ENCODE results near the gene NBEAL1.
A peak's percentile ranks its signal among the peaks of the same experiment; 100 is the strongest.
"Not testable (repeated sequence)": the region's sequence is repeated elsewhere in the genome, so short reads cannot be mapped to it uniquely, and the experiment has no call there.

Gene NBEAL1

DNA sequence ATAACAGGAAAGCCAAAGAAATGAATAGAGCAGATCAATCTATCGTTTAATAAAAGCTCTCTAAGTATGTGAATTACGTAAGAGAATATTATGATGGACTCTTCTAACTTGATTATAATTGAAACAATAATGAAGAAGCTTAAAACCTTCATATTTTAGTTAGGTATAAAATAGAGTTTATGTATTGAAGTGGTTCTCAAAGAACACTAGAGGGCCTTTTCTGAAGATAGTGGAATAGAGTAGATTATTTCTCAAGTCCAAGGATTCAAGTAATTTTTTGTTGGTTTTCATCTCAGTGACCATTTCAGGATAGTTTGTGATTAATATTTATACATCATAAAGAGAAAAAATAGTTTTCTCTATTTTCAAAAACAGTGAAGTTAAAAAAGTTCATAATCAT is 97.7 kb downstream of the NBEAL1 start:
- no peak for DNase-seq (ENCODE audit: low read depth)

DNA sequence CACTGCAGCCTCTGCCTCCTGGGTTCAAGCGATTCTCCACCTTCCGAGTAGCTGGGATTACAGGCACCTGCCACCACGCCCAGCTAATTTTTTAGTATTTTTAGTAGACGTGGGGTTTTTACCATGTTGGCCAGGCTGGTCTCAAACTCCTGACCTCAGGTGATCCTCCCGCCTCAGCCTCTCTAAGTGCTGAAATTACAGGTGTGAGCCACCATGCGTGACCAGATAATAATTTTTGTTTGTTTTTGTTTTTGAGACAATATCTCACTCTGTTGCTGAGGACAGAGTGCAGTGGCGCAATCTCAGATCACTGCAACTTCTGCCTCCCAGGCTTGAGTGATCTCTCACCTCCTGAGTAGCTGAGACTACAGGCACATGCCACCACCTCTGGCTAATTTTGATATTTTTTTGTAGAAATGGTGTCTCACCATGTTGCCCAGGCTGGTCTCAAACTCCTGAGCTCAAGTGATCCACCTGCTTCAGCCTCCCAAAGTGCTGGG is 100.6 kb downstream of the NBEAL1 start:
- DNase-seq (ENCODE audit: low read depth): not testable (repeated sequence)

DNA sequence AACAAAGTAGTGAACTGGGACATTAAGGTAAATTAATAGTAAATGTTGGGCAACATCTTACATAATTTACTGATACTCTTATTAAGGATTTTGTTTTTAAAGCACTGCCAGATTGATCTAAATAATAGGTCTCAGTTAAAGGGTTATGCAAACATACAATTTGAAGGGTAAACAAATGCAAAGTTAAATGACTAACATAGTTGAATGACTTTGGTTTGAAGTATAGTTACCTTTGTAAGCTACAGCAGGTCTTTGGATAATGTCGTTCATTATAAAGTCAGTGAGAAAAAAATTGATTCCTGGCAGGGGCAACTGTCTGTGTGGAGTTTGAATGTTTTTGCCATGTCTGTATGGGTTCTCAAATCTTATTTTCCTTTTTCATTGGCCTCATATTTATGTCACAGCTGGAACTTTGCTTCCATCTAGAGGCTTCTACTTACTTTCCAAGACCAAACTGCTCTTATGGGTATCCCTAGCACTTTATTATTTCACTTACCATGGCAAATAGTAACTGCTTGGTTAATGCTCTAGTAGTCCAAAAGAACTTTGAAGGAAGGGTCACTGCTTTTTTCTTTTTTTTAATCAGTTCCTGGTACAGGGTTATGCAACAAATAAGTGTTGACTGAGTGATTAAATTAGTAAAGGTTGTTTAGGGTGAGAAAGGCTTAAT is 107.8 kb downstream of the NBEAL1 start:
- no peak for DNase-seq (ENCODE audit: low read depth)

DNA sequence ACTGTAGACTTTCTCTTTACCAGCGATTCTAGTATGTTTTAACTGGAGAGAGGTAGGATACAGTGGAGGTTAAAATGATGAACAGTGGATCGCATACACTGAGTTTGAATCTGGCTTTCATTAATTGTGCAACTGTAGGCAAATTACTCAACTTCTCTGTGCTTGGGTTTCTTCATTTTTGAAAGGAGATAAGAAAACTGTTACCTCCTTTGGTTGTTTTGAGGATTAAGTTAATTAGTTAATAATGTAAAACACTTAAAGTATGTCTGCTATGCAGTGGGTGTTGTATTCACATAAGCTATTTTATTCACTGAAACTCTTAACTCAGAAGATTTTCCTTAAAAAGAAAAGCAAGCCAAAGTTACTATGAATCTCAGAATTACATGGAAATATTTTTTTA is 112.3 kb downstream of the NBEAL1 start:
- DNase-seq (ENCODE audit: low read depth): no peak

DNA sequence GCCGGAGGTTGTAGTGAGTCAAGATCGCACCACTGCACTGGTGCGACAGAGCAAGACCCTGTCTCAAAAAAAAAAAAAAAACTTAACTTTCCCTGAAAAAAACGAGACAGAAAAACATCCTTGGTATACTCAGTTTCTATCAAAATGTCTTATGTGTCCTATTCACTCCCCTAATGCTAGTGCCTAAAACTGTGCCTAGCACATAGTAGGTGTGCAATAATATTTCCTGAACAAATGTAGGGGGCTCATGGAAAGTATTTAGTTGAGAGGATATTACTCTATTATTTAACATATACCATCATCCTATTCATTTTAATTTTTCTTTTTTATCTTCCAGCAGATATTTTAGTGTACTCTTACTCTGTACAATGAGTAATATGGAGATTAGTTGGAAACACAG is 120.4 kb downstream of the NBEAL1 start:
- DNase-seq (ENCODE audit: low read depth): no peak

DNA sequence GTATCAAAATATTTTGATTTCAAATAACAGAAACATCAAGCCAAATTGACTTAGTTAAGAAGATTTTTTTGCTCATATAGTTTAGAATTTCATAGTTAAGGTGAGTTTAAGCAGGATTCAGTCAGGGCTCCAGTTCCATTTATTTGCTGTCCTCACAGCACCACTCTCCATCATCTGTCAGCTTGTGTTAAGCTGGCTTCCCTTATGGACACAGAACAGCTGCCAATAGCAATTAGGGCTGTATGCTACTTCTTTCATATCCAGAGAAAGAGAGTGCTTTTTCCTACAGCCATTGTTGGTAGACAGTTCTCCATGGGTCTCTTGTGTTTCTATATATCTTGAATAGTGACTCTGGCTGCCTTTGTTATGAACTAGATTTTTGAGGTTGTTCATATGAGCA is 128.7 kb downstream of the NBEAL1 start:
- no peak for DNase-seq (ENCODE audit: low read depth)

DNA sequence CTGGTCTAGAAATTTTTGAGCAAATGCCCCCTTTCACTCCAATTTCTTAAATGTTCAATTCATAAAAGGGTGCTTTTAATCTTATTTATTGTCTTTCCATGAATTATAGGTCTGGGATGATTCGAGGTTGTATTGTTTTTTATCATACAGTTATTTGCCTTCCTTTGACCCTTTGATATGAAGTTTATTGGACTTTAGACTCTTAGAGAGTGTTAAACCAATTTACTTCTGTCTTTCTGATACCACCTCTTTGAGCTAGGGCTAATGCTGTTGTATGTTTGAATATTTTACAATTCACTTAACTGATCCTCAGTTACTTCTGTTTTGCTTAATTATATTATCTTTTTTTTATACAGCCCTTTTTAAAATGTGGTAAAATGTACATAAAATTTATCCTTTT is 134.5 kb downstream of the NBEAL1 start:
- DNase-seq (ENCODE audit: low read depth): no peak

DNA sequence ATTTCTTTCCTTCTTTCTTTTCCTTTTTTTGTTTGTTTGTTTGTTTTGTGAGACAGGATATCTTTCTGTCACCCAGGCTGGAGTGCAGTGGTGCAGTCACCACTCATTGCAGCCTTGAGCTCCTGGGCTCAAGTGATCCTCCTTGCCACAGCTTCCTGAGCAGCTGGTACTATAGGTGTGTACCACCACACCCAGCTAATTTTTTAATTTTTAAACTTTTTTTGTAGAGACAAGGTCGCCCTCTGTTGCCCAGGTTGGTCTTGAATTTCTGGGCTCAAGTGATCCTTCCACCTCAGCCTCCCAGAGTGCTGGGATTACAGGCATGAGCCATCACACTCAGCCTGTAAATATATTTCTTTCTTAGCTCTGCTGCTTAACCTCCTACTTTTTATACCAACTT is 140.7 kb downstream of the NBEAL1 start:
- no peak for DNase-seq (ENCODE audit: low read depth)

DNA sequence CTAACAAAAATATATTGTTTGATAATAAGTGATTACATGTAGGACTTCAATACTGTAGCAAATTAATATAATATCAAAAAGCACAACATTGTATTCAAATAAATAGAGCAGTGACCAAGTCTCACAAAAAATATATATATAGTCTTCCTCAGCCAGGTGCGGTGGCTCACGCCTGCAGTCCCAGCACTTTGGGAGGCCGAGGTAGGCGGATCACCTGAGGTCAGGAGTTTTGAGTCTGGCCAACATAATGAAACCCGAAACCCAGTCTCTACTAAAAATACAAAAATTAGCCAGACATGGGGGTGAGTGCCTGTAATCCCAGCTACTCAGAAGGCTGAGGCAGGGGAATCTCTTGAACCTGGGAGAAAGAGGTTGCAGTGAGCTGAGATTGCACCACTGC is 148.0 kb downstream of the NBEAL1 start:
- DNase-seq (ENCODE audit: low read depth): not testable (repeated sequence)

DNA sequence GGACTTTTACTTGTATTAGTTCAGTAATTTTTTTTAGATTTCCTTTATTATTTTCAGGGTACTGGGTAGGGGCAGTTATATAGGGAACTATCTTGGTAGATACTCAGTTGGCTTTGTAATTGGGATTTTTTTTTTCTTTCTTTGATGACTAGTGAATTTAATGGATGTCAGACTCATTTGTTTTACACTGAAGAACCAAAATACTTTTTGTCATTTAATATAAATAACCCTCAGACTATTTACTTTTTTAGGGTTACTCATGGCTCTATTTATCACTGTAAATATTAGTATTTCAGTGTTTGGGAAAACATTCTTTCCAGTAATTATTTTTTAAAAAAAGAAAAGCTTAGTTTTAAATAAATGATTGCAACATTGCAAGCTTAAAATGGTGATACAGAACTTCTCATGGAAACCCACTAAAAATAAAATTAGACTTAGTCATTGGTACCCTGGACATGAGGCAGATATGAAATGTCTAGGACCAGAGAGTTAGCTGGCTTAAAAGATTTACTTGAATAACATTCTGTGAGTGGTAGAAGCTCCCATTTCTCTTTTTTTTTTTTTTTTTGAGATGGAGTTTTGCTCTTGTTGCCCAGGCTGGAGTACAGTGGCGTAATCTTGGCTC is 149.7 kb downstream of the NBEAL1 start:
- no peak for DNase-seq (ENCODE audit: low read depth)

DNA sequence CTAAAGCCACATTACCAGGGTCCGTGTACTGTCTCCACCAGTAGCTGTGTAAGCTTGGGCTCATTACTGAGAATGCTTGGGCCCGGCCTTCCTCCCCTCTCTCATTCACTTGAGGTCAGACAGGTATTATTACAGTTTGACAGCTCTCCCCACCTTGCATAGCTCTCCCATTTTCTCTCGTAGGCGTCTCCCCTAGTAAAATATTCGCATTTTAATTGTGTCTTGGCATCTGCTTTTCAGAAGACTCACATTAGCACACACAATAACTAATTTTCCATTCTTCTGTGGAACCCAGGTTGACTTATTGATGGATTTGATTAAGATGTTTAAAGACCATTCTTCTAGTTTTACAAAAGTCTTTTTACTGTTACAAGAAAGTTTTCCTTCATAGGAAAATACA is 153.1 kb downstream of the NBEAL1 start:
- no peak for DNase-seq (ENCODE audit: low read depth)

DNA sequence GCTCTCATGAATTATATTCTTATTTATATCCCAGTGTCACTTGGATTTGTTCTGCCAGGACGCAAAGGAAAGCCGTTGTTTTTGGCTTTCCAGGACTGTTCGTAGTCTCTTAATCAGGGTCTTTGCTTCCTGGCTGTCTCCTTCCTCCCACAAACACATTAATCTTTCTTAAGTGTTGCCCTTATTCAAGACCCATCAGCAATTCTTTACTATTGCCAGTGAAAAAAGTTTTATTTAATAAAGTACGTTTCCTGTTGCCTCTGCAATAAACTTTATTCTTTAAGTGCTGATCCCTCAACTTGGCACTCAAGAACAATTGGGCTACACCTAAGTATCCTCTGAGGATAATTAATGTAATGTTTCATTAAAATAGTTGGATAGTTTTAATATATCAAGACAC is 155.8 kb downstream of the NBEAL1 start:
- DNase-seq (ENCODE audit: low read depth): no peak

DNA sequence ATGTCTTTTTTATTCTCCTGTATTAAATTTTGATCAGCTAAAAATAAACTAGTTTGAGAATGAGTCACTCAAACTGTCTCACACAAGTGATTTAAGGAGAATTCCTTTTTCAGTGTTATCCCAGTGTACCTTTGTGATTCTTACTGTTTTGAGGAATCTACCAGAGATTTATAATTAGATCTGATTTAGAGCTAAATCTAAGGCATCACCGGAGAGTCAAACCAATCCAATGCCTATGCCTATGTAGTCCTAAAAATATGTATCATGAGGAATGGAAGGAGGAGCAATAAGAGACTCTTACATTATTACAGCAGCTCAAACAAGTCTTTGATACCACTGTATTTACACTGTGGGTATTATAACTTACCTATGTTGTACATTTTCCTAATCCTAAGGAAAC is 160.7 kb downstream of the NBEAL1 start:
- no peak for DNase-seq (ENCODE audit: low read depth)

DNA sequence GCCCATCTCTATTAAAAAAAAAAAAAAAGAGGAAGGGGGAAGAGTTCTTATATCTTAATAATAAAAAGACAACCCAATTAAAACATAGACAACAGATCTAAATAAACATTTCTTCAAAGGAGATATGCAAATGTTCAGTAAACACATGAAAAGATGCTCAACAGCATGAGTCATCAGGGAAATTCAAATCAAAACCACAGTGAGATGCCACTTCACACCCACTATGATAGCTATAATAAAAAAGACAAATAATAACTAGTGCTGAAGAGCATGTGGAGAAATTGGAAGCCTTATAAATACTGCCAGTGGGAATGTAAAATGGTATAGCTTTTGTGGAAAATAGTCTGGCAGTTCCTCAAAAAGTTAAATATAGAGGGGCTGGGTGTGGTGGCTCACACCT is 162.7 kb downstream of the NBEAL1 start:
- DNase-seq (ENCODE audit: low read depth): no peak

DNA sequence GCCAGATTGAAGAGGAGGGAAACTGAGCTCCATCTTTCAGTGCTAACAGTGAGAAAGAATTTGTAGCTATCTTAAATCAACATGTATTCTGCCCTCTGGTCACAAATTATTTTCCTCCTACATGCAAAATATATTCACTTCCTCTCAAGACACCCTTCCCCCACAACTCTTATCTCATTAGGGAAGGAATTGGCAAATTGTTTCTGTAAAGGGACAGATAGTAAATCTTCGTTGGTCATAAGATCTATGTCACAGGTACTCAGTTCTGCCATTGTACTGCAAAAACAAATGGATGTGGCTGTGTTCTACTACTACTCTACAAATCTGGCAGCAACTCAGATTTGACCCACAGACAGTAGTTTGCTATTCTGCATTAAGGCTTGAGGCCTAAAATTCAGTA is 171.2 kb downstream of the NBEAL1 start:
- DNase-seq (ENCODE audit: low read depth): no peak

DNA sequence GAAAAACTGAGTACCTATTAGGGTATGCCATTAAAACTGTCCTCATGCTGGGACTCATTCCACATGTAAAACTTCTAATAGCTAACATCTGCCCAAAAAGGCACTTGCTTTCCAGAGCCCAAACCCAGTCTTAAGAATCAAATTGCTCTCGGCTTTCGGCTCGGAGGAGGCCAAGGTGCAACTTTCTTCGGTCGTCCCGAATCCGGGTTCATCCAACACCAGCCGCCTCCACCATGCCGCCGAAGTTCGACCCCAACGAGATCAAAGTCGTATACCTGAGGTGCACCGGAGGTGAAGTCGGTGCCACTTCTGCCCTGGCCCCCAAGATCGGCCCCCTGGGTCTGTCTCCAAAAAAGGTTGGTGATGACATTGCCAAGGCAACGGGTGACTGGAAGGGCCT is 175.9 kb downstream of the NBEAL1 start:
- not testable (repeated sequence) for DNase-seq (ENCODE audit: low read depth)

DNA sequence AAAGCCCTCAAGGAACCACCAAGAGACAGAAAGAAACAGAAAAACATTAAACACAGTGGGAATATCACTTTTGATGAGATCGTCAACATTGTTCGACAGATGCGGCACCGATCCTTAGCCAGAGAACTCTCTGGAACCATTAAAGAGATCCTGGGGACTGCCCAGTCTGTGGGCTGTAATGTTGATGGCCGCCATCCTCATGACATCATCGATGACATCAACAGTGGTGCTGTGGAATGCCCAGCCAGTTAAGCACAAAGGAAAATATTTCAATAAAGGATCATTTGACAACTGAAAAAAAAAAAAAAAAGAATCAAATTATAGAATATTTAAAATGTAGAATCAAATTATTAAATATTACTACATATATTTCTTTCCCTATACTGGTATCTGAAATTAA is 176.4 kb downstream of the NBEAL1 start:
- DNase-seq (ENCODE audit: low read depth): not testable (repeated sequence)

DNA sequence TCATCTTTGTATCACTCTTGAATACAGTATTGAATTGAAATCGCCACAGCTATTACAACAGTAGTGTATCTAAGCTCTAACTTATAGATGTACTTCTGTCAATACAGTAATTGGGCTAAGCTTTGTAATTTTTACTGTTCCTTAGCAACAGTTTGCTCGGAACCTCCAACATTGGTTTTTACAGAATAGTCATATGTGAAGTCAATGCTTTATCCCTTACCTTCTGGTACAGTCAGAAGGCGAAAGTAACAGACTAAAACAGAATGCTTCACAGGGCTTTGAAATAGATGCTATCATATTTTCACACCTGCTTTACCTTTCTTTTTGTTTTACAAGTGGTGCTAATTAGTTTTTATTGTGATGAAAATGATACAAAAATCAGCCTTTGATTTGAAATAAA is 177.3 kb downstream of the NBEAL1 start:
- DNase-seq (ENCODE audit: low read depth): no peak

DNA sequence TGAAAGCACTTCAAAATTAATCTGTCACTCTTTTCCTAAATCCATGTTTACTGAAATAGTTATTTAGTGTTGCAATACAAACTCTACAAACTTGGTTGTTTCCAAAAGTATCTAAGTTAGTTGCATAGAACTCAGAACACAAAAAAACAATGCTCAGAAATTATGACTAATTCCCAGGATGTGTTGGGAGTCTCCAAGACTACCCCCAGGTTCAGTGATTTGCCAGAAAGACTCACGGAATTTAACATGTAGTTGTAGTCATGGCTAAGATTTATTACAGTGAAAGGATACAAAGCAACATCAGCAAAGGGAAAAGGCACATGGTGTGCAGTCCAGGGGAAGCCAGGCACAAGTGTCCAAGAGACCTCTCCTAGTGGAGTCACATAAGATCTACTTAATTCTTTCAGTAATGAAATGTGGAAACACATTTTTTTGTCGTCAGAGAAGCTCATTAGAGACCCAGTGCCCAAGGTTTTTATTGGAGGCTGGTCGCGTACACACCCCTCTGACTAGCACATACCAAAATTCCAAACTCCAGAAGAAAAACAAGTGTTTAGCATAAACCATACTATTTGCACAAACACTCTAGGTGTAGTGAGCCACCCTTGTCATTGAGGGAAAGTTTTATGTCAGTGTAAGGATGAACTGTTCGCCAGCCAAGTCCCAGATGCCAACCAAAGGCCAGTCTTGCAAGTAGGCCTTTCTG is 180.8 kb downstream of the NBEAL1 start:
- no peak for DNase-seq (ENCODE audit: low read depth)

DNA sequence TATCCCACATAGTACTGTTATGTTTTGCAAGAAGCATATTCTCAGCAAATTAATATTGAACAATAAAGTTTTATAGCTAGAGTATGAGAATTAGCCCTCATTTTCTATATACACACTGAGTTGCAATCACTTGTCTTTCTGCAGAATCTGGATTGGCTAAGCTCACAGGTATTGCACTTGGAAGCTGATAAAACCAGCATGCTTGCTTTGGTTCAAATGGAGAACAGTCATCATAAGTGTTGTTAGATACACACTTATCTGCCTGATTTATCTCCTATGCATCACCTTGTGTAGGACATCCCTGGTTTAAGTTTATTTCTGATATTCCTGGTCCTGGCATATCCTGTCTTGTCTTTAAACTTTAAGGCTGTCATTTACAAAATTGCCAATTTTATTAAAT is 186.2 kb downstream of the NBEAL1 start:
- no peak for DNase-seq (ENCODE audit: low read depth)

DNA sequence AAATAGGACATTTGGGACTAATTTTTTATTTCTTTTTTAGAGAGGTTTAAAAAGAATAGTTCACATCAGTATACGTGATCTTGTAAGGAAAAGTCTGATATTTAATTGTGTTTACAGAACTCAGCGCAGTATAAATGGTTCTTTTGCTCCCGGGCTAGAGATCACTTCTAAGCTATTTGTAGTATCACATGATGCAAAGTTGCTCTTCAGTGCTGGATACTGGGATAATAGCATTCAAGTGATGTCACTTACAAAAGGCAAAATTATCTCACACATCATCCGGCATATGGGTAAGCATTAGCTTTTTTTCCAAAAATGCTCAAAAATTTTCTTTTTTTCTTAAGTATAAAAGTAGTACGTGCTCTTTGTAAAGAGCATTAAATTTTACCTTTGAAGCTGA is 186.8 kb downstream of the NBEAL1 start:
- DNase-seq (ENCODE audit: low read depth): no peak

DNA sequence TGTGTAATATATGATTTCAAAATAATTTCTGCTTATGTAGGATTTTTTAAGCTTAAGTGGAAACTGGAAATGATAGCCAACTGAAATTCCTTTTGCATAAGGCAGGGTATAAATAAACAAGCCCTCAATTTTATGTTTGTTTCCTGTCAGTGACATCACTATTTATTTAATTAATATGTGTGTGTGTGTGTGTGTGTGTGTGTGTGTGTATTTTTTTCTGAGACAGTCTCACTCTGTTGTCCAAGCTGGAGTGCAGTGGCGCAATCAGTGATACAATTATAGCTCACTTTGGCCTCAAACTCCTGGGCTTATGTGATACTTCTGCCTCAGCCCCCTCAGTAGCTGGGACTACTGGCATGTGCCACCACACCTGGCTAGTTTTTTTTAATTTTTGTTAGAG is 194.9 kb downstream of the NBEAL1 start:
- no peak for DNase-seq (ENCODE audit: low read depth)

DNA sequence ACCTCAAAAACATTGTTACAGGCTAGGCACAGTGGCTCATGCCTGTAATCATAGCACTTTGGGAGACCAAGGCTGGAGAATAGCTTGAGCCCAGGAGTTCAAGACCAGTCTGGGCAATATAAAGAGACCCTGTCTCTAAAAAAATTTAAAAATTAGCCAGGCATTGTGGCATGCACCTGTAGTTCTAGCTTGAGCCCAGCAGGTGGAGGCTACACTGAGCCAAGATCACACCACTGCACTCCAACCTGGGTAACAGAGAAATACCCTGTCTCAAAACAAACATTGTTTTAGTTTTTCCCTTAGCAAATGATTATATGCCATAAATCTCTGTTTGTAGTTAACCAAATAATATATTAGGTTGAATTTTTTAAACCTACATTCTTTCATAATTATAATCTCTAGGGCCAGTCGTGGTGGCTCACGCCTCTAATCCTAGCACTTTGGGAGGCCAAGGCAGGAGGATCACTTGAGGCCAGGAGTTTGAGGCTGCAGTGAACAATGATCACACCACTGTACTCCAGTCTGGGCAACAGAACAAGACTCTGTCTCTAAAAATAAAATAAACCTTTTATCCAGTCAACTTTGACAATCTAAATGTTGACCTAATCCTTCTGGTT is 210.9 kb downstream of the NBEAL1 start:
- peak; percentile 15 for DNase-seq (ENCODE audit: low read depth)
